Peyer's patch (tissue), 4 donors: ENCODE measurements around the gene P2RX6.

Experiments used
- POLR2A ChIP-seq, 2 donors: fragments of 450-650 bp; IDR thresholded peaks; one replicate each; pipeline ENCODE4 v1.5.1; 2017; ENCODE audit warnings: antibody characterized with exemption in 2 of 2, mild to moderate bottlenecking in 2 of 2, moderate library complexity in 2 of 2
- TF ChIP-seq, protein P1 (sequence below), 6 experiments: fragments of 450-650 bp in 4 of 6; fragments of 200-600 bp in 2 of 6; sonication (generic) in 1 of 6; IDR thresholded peaks; one replicate each; pipeline ENCODE4 v1.5.1; 2017 to 2019; ENCODE audit warnings: antibody characterized with exemption in 6 of 6, mild to moderate bottlenecking in 3 of 6, moderate library complexity in 1 of 6

GRCh38 chr22:21055880-21056319, 40.9 kb downstream of the P2RX6 start:
- TF ChIP-seq, protein P1, sequence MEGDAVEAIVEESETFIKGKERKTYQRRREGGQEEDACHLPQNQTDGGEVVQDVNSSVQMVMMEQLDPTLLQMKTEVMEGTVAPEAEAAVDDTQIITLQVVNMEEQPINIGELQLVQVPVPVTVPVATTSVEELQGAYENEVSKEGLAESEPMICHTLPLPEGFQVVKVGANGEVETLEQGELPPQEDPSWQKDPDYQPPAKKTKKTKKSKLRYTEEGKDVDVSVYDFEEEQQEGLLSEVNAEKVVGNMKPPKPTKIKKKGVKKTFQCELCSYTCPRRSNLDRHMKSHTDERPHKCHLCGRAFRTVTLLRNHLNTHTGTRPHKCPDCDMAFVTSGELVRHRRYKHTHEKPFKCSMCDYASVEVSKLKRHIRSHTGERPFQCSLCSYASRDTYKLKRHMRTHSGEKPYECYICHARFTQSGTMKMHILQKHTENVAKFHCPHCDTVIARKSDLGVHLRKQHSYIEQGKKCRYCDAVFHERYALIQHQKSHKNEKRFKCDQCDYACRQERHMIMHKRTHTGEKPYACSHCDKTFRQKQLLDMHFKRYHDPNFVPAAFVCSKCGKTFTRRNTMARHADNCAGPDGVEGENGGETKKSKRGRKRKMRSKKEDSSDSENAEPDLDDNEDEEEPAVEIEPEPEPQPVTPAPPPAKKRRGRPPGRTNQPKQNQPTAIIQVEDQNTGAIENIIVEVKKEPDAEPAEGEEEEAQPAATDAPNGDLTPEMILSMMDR (IDR thresholded peaks at IDR 0.05) = no peak
- TF ChIP-seq POLR2A (IDR thresholded peaks at IDR 0.05) = no peak
